Measurements from ENCODE around the gene COL24A1. TPM values are rescaled to one million over a fixed set of nuclear protein-coding genes. Genes with fewer than 3 reads are reported as not detected.

COL24A1 gene
- total and polyA plus RNA-seq, 2 of the 8 experiments (the other 6 are each of a cell fraction or from before 2014, with no cell fraction given) = 0.23 to 1.1 TPM

DNA sequence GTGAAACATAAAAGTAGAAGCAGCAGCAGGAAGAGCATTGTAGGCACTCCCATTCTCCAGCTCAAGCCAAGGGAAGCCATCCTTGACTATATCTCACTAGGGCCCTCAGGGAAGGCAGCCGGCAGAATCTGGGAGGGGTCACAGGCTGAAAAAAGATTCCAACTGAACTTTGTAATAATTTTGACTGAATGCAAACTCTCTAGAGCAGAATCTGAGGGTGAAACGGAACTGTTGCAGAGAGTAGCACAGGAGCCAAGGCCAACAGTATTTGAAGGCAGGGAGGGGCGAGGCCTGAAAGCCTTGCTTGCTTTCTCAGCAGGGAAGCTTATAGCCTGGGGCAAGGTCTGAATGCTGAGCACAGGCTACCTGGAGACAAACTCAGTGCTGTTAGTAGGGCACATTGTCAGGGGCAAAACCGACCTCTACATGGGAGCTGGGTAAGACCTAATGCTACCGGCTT lies 180.6 kb downstream of the COL24A1 start:
- H2AK5ac ChIP-seq (ENCODE audit: low read depth, low read length) = no peak overlapping the region
- FAIRE-seq (peak; percentile 42), DNase-seq (ENCODE audit: low read depth in 1 of 2, low spot score in 2 of 2) (peak; percentile 58 to 60)
- 58% methylated on average over 5 of the region's 5 CpGs; no CpG with 5 or more reads in 1 of the 2 experiments for whole genome bisulfite sequencing, 2 experiments (ENCODE audit: extremely low coverage in 1 of 2, insufficient coverage in 1 of 2, insufficient read length in 1 of 2, insufficient replicate concordance in 2 of 2, low coverage in 1 of 2, low lambda C conversion rate in 2 of 2, missing lambda C conversion rate in 1 of 2)
- H3K4me3 ChIP-seq (ENCODE audit: extremely low read depth in 1 of 4, insufficient read depth in 2 of 4, low read depth in 3 of 4, low read length in 4 of 4) = no peak overlapping the region
- no peaks in the 10 kb centered on the region for H3K23me2 ChIP-seq (ENCODE audit: low read depth, low read length)
- no peaks in the 10 kb centered on the region for H3K36me3 ChIP-seq (ENCODE audit: control insufficient read depth in 2 of 4, insufficient read depth in 4 of 4, low read length in 3 of 4)
- peak overlapping the region in 1 of 2 experiments; percentile 48; a peak in 3 of 4 replicates for H3K4me2 ChIP-seq (ENCODE audit: insufficient read depth in 1 of 2, low read depth in 2 of 2, low read length in 2 of 2)
- H3K23ac ChIP-seq (ENCODE audit: insufficient read length) = no peak overlapping the region
- H3K27ac ChIP-seq (ENCODE audit: low read depth, low read length) = no peak overlapping the region
- H2BK5ac ChIP-seq (ENCODE audit: low read depth, low read length) = no peak overlapping the region
- H2AFZ ChIP-seq (ENCODE audit: low read length) = peak overlapping the region; percentile 34
- H3K9ac ChIP-seq (replicated peaks in 1 of 4; ENCODE audit: extremely low read depth in 1 of 4, low read depth in 3 of 4, low read length in 3 of 4) = no peak overlapping the region
- H3K79me2 ChIP-seq (ENCODE audit: control insufficient read depth in 1 of 2, insufficient read depth in 2 of 2, low read length in 2 of 2) = no peaks in the 10 kb centered on the region
- H3K79me1 ChIP-seq (ENCODE audit: low read depth, low read length) = no peaks in the 10 kb centered on the region
- H4K20me1 ChIP-seq (replicated peaks in 1 of 2; ENCODE audit: control insufficient read depth in 1 of 2, insufficient read depth in 2 of 2, low read length in 2 of 2) = no peaks in the 10 kb centered on the region
- H3K4me1 ChIP-seq (replicated peaks in 1 of 4; ENCODE audit: control insufficient read depth in 3 of 4, insufficient read depth in 4 of 4, low read length in 3 of 4) = peaks cover 0 to 9% (median 3%) of the 10 kb centered on the region in 4 experiments; a peak in 6 of 7 replicates
- H2BK12ac ChIP-seq (ENCODE audit: low read depth, low read length) = no peak overlapping the region
- no peak overlapping the region for H3K18ac ChIP-seq (ENCODE audit: extremely low read depth, low read length)
- no peak overlapping the region for H4K8ac ChIP-seq (ENCODE audit: extremely low read depth, insufficient read depth, low read length)
- H2BK120ac ChIP-seq (replicated peaks; ENCODE audit: low read depth, low read length) = no peak overlapping the region
- H2BK20ac ChIP-seq (ENCODE audit: low read length) = no peak overlapping the region
- no peak overlapping the region for H4K91ac ChIP-seq (replicated peaks; ENCODE audit: insufficient read length, low read length)
- H3K9me3 ChIP-seq (ENCODE audit: insufficient read depth in 2 of 2, low read depth in 1 of 2, low read length in 1 of 2) = no peaks in the 10 kb centered on the region
- no peak overlapping the region for H3K56ac ChIP-seq (replicated peaks; ENCODE audit: insufficient read length, low read depth, low read length)
- CTCF ChIA-PET (ENCODE audit: partially characterized antibody) = interaction anchor here (0.9 to 1.5 kb wide), 2 partner anchors 81 to 82 kb away, joined by 3 to 4 read pairs; no protein-coding TSS in a partner anchor
- POLR2A ChIA-PET (ENCODE audit: partially characterized antibody) = no interaction called here
- no peak overlapping the region for H3K4ac ChIP-seq (replicated peaks; ENCODE audit: insufficient read length, low read depth, low read length)
- no peak overlapping the region for H2BK15ac ChIP-seq (ENCODE audit: low read length)
- no peaks in the 10 kb centered on the region for H3K27me3 ChIP-seq (replicated peaks in 1 of 4; ENCODE audit: control insufficient read depth in 3 of 4, extremely low read depth in 1 of 4, insufficient read depth in 3 of 4, low read length in 3 of 4)
- H3K14ac ChIP-seq (ENCODE audit: insufficient read length) = no peak overlapping the region
- no peak overlapping the region for H4K5ac ChIP-seq (ENCODE audit: insufficient read length, low read depth, low read length)
- peak; percentile 15 for TF ChIP-seq NANOG (IDR thresholded peaks at IDR 0.05; ENCODE audit: insufficient read depth, low read depth, low read length, poor library complexity, severe bottlenecking)
- no peak for TF ChIP-seq POU5F1 (IDR thresholded peaks at IDR 0.05; ENCODE audit: low read depth, low read length)
- TF ChIP-seq EP300 (IDR thresholded peaks at IDR 0.05; ENCODE audit: borderline replicate concordance in 1 of 2, low read depth in 2 of 2, low read length in 2 of 2) = no peak
- TF ChIP-seq RXRA (IDR thresholded peaks at IDR 0.05; ENCODE audit: insufficient read depth, low read depth, low read length) = no peak
- TF ChIP-seq CREB1 (IDR thresholded peaks at IDR 0.05) = no peak
- TF ChIP-seq RAD21 (IDR thresholded peaks at IDR 0.05 in 1 of 2, conservative IDR thresholded peaks at IDR 0.05 in 1 of 2; ENCODE audit: low read depth in 2 of 2, low read length in 2 of 2) = no peak
- no peak for TF ChIP-seq SIN3A (conservative IDR thresholded peaks at IDR 0.05 in 1 of 2, IDR thresholded peaks at IDR 0.05 in 1 of 2; ENCODE audit: low read depth in 1 of 2, low read length in 2 of 2)
- no peak for TF ChIP-seq BACH1 (IDR thresholded peaks at IDR 0.05; ENCODE audit: low read length)
- TF ChIP-seq CBX8 (IDR thresholded peaks at IDR 0.05; ENCODE audit: borderline replicate concordance, low read depth, low read length) = no peak
- no peak for TF ChIP-seq KDM1A (IDR thresholded peaks at IDR 0.05; ENCODE audit: borderline replicate concordance, low read length)
- TF ChIP-seq KDM4A (IDR thresholded peaks at IDR 0.05; ENCODE audit: low read depth, low read length, severe bottlenecking) = peak; percentile 31
- TF ChIP-seq TEAD4 (IDR thresholded peaks at IDR 0.05; ENCODE audit: low read depth, low read length) = no peak
- no peak for TF ChIP-seq BRCA1 (IDR thresholded peaks at IDR 0.05; ENCODE audit: low read depth, low read length)

Measured in H1 (cell line).